ENCODE data around the gene HTT.

HTT gene

GRCh38 chr4:3107271-3107670 lies 32.8 kb downstream of the HTT start:
- DNase-seq (ENCODE audit: low read depth in 1 of 2, low spot score in 1 of 2), result no peak
- Histone ChIP-seq H3K27ac (replicated peaks) (no peak overlapping the region), H3K4me3 (replicated peaks; ENCODE audit: insufficient read depth, low read length) (no peak overlapping the region), H3K27me3 (ENCODE audit: insufficient read depth, poor library complexity, severe bottlenecking) (no peaks in the 10 kb centered on the region)
- no peak for TF ChIP-seq GABPA (IDR thresholded peaks at IDR 0.05; ENCODE audit: low read depth)
- TF ChIP-seq POLR2AphosphoS5 (IDR thresholded peaks at IDR 0.05; ENCODE audit: low read depth), result no peak
- TF ChIP-seq REST (IDR thresholded peaks at IDR 0.05; ENCODE audit: insufficient replicate concordance, low read depth), result no peak
- TF ChIP-seq SPI1 (IDR thresholded peaks at IDR 0.05; ENCODE audit: borderline replicate concordance, low read depth), result no peak
- TF ChIP-seq, protein P1, sequence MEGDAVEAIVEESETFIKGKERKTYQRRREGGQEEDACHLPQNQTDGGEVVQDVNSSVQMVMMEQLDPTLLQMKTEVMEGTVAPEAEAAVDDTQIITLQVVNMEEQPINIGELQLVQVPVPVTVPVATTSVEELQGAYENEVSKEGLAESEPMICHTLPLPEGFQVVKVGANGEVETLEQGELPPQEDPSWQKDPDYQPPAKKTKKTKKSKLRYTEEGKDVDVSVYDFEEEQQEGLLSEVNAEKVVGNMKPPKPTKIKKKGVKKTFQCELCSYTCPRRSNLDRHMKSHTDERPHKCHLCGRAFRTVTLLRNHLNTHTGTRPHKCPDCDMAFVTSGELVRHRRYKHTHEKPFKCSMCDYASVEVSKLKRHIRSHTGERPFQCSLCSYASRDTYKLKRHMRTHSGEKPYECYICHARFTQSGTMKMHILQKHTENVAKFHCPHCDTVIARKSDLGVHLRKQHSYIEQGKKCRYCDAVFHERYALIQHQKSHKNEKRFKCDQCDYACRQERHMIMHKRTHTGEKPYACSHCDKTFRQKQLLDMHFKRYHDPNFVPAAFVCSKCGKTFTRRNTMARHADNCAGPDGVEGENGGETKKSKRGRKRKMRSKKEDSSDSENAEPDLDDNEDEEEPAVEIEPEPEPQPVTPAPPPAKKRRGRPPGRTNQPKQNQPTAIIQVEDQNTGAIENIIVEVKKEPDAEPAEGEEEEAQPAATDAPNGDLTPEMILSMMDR (IDR thresholded peaks at IDR 0.05; ENCODE audit: insufficient read depth, low read length), result no peak

- H3K4me3 ChIP-seq (replicated peaks; ENCODE audit: insufficient read depth, low read length), result no peak overlapping the region
- TF ChIP-seq, protein P1 (IDR thresholded peaks at IDR 0.05; ENCODE audit: insufficient read depth, low read length), result no peak
- TF ChIP-seq POLR2AphosphoS5 (IDR thresholded peaks at IDR 0.05; ENCODE audit: low read depth), result no peak
- TF ChIP-seq SPI1 (IDR thresholded peaks at IDR 0.05; ENCODE audit: borderline replicate concordance, low read depth), result no peak
- TF ChIP-seq GABPA (IDR thresholded peaks at IDR 0.05; ENCODE audit: low read depth), result no peak
- TF ChIP-seq REST (IDR thresholded peaks at IDR 0.05; ENCODE audit: insufficient replicate concordance, low read depth), result no peak
- H3K27ac ChIP-seq (replicated peaks), result no peak overlapping the region
- DNase-seq (ENCODE audit: low read depth in 1 of 2, low spot score in 1 of 2), result no peak
- H3K27me3 ChIP-seq (ENCODE audit: insufficient read depth, poor library complexity, severe bottlenecking), result no peaks in the 10 kb centered on the region
Observed at GRCh38 chr4:3107691-3108121, 33.2 kb downstream of the HTT start.

DNA sequence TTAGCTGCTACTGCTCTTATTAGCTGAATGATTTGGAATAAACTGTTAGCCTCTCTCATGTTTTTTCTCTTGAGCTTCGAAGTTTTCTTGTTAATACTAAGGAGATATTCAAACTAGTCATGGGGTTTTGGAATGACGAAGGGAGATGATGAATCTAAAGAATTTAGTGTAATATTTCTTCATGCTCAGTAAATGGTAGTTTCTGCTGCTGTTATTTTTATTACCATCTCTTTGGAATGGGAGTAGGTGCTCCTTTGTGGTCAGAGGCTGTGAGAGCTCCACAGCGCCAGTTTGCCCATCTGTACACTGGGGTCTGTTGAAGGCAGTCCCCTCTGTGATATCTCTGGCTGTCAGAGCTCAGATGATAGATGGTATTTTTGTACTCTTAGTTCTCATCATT lies 33.7 kb downstream of the HTT start:
- Histone ChIP-seq H3K27me3 (ENCODE audit: insufficient read depth, poor library complexity, severe bottlenecking) (no peaks in the 10 kb centered on the region), H3K4me3 (replicated peaks; ENCODE audit: insufficient read depth, low read length) (no peak overlapping the region), H3K27ac (replicated peaks) (no peak overlapping the region)
- TF ChIP-seq GABPA (IDR thresholded peaks at IDR 0.05; ENCODE audit: low read depth), result no peak
- no peak for TF ChIP-seq SPI1 (IDR thresholded peaks at IDR 0.05; ENCODE audit: borderline replicate concordance, low read depth)
- TF ChIP-seq, protein P1 (IDR thresholded peaks at IDR 0.05; ENCODE audit: insufficient read depth, low read length), result no peak
- no peak for TF ChIP-seq POLR2AphosphoS5 (IDR thresholded peaks at IDR 0.05; ENCODE audit: low read depth)
- no peak for TF ChIP-seq REST (IDR thresholded peaks at IDR 0.05; ENCODE audit: insufficient replicate concordance, low read depth)
- DNase-seq (ENCODE audit: low read depth in 1 of 2, low spot score in 1 of 2), result no peak
